Activated naive CD4-positive, alpha-beta T cell treated with anti-CD3 and anti-CD28 coated beads, Interleukin-2, amount 50 U/mL, for 24 hours (primary cell): ENCODE measurements around the gene DYNC1I1.

Experiments used
- H3K27ac Mint-ChIP-seq: one replicate; pipeline ENCODE4 v1.8.0; 2021; ENCODE audit warnings: mild to moderate bottlenecking, mixed read lengths
- H3K27me3 Mint-ChIP-seq: one replicate; pipeline ENCODE4 v1.8.0; 2021; ENCODE audit warnings: mixed read lengths
- H3K36me3 Mint-ChIP-seq: one replicate; pipeline ENCODE4 v1.8.0; 2021; ENCODE audit warnings: mixed read lengths
- H3K4me1 Mint-ChIP-seq: one replicate; pipeline ENCODE4 v1.8.0; 2021; ENCODE audit warnings: mixed read lengths
- H3K4me3 Mint-ChIP-seq: one replicate; pipeline ENCODE4 v1.8.0; 2021; ENCODE audit warnings: mild to moderate bottlenecking, mixed read lengths
- H3K9me3 Mint-ChIP-seq: one replicate; pipeline ENCODE4 v1.8.0; 2021; ENCODE audit warnings: mixed read lengths

Gene DYNC1I1

GRCh38 chr7:95906851-95907250 lies 134.5 kb downstream of the DYNC1I1 start:
- Mint-ChIP-seq H3K9me3 (no peaks in the 10 kb centered on the region), H3K4me1 (no peaks in the 10 kb centered on the region), H3K27me3 (peaks cover 7% of the 10 kb centered on the region), H3K4me3 (no peak overlapping the region), H3K36me3 (no peaks in the 10 kb centered on the region), H3K27ac (no peak overlapping the region)

DNA sequence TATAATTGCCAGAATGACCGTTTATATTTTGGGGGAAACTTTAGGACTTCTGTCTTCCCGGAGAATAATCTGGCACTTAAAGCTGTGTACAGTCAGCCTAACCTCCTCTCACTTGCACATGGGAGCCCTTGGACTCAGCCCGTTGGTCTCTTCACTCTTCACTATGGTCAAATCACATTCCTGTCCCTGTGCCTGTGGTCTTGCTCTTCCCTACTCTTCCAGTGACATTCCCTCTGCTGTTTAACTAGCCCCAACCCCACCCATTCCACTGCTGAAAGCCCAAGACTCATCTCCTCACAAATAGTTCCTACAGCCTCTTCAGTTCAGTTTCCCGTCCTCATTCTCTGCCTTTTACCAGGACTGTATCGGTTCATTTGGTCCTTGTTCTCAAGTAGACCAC lies 135.0 kb downstream of the DYNC1I1 start:
- no peaks in the 10 kb centered on the region for H3K4me1 Mint-ChIP-seq
- peaks cover 9% of the 10 kb centered on the region for H3K27me3 Mint-ChIP-seq
- H3K27ac Mint-ChIP-seq = no peak overlapping the region
- H3K9me3 Mint-ChIP-seq = no peaks in the 10 kb centered on the region
- H3K4me3 Mint-ChIP-seq = no peak overlapping the region
- H3K36me3 Mint-ChIP-seq = no peaks in the 10 kb centered on the region

DNA sequence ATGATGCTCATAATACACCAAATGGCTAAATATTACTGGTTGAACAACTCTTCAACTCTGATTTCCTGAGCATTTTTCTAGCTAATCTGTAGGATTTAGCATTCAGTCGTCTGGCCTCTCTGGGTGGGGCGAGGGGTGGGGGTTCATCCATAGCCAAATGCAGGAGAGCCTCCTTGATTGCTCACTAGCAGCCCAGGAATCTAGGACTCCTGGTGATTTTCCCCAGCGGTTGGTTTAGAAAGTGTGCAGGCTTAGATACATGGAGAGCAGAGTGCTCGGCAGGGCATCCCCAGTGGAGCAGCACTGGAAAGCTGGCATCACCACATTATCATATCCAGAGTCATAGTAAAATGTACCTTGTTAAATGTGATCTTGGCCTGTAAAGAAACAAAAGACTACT lies 136.1 kb downstream of the DYNC1I1 start:
- H3K9me3 Mint-ChIP-seq = no peaks in the 10 kb centered on the region
- H3K4me1 Mint-ChIP-seq = no peaks in the 10 kb centered on the region
- no peaks in the 10 kb centered on the region for H3K36me3 Mint-ChIP-seq

DNA sequence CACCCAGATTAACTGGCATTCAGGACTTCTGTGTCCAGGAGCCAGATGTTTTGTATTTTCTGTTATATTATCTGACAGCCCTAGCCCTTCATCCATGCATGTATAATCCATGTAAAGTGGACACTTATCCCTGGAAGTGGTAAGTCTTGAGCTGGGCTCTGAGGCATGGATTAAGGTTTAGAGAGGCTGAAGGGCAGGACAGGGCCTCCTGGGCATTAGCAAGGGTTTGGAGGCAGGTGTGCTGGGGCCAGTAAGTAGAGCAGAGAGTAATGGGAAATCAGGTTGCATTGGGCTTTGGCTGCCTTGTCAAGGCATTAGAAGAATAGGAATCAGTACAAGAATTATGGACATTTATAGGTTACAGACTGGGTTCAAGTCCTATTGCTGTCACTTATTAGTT lies 138.0 kb downstream of the DYNC1I1 start:
- Mint-ChIP-seq H3K9me3 (no peaks in the 10 kb centered on the region), H3K36me3 (no peaks in the 10 kb centered on the region), H3K27me3 (peaks cover 24% of the 10 kb centered on the region), H3K4me3 (no peak overlapping the region), H3K27ac (no peak overlapping the region), H3K4me1 (no peaks in the 10 kb centered on the region)

More for the DNA sequence above, 136.1 kb downstream of the DYNC1I1 start:
- no peak overlapping the region for H3K4me3 Mint-ChIP-seq
- peaks cover 12% of the 10 kb centered on the region for H3K27me3 Mint-ChIP-seq
- no peak overlapping the region for H3K27ac Mint-ChIP-seq

DNA sequence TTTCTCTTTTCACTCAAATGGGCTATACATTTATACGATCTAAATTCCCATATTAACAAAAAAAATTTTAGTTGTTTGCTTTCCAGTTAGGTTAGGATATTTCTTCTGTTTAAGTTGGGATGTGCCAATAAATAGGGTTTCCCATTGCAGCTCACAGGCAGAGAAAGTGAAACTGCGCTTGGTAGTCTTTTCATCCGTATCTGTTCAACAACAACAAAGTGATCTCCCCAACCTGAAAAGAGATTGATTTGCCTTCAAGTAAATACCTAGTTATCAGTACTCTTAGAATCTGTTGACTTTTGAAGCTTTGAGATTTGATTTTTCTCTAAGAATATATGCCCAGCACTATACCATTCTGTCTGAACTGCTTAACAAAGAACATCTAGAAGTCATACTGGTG lies 143.4 kb downstream of the DYNC1I1 start:
- no peak overlapping the region for H3K27ac Mint-ChIP-seq

DNA sequence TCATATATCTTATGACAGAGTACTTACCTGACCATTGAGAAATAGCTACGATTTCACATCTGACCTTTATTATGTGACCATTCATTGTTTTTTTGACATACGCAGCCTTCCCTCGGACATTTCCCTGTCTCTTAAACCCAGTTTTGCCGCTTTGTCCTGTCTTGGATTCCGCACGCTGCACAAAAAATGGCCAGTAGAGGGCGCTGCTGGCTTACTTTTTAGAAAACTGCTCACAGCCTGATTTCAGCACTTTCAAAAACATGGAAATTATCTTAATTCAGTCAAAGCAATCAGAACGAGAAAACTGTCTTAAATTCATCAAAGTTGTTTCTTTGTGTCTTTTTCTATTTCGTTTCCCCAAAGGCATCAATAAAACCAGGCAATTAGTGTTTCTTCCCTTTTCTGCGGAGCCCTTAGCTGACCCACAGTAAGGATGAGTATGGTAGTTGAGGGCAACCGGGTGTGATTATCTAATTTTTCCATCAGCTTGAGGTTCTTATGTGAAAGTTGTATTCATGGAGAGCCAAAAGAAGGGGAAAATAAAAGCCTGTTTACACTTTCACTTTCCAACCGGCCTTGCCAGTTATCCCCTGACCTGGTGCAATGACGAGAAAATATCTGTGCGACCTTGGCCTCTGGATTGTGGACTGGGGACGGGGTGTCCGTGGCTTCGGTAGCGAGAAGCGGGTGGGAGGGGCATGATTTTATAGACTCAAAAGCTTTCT lies 144.4 kb downstream of the DYNC1I1 start:
- Mint-ChIP-seq H3K27ac (no peak overlapping the region), H3K36me3 (no peaks in the 10 kb centered on the region), H3K27me3 (peaks cover 27% of the 10 kb centered on the region), H3K4me1 (no peaks in the 10 kb centered on the region), H3K9me3 (no peaks in the 10 kb centered on the region), H3K4me3 (no peak overlapping the region)

More for the DNA sequence above, 143.4 kb downstream of the DYNC1I1 start:
- Mint-ChIP-seq H3K4me3 (no peak overlapping the region), H3K36me3 (no peaks in the 10 kb centered on the region), H3K9me3 (no peaks in the 10 kb centered on the region), H3K27me3 (peaks cover 24% of the 10 kb centered on the region), H3K4me1 (no peaks in the 10 kb centered on the region)

DNA sequence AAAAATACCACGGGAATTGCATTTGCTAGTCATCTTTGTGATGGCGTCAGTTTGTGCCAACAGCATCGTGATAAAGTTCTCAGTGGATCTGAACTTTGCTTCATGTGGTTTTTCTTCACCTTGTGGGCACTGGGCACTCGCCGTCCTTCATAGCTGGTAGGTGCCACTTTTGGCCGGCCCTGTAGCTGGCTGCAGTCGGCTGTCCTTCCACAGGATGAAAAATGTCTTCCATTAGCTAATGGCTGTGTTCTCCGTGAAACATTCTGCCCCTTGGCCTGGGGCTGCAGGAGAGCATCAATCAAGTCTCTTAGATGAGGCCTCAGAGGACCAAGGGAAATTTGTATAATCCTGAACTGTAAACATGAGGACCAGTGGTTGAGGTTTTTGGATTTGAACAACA lies 145.3 kb downstream of the DYNC1I1 start:
- H3K36me3 Mint-ChIP-seq = no peaks in the 10 kb centered on the region
- no peaks in the 10 kb centered on the region for H3K4me1 Mint-ChIP-seq
- no peaks in the 10 kb centered on the region for H3K9me3 Mint-ChIP-seq

GRCh38 chr7:95919556-95919955 lies 147.2 kb downstream of the DYNC1I1 start:
- Mint-ChIP-seq H3K36me3 (no peaks in the 10 kb centered on the region), H3K27me3 (peaks cover 20% of the 10 kb centered on the region), H3K4me3 (no peak overlapping the region), H3K9me3 (no peaks in the 10 kb centered on the region), H3K4me1 (no peaks in the 10 kb centered on the region), H3K27ac (no peak overlapping the region)

More for the DNA sequence above, 145.3 kb downstream of the DYNC1I1 start:
- Mint-ChIP-seq H3K27ac (no peak overlapping the region), H3K4me3 (no peak overlapping the region), H3K27me3 (peaks cover 26% of the 10 kb centered on the region)

- Mint-ChIP-seq H3K4me3 (no peak overlapping the region), H3K4me1 (no peaks in the 10 kb centered on the region), H3K36me3 (no peaks in the 10 kb centered on the region), H3K27me3 (peaks cover 15% of the 10 kb centered on the region), H3K9me3 (no peaks in the 10 kb centered on the region), H3K27ac (no peak overlapping the region)
These were observed 149.2 kb downstream of the DYNC1I1 start for GRCh38 chr7:95921543-95921942.

GRCh38 chr7:95922191-95922590 lies 149.8 kb downstream of the DYNC1I1 start:
- no peaks in the 10 kb centered on the region for H3K9me3 Mint-ChIP-seq
- no peaks in the 10 kb centered on the region for H3K4me1 Mint-ChIP-seq
- H3K4me3 Mint-ChIP-seq = no peak overlapping the region
- H3K36me3 Mint-ChIP-seq = no peaks in the 10 kb centered on the region
- no peak overlapping the region for H3K27ac Mint-ChIP-seq
- peaks cover 14% of the 10 kb centered on the region for H3K27me3 Mint-ChIP-seq

DNA sequence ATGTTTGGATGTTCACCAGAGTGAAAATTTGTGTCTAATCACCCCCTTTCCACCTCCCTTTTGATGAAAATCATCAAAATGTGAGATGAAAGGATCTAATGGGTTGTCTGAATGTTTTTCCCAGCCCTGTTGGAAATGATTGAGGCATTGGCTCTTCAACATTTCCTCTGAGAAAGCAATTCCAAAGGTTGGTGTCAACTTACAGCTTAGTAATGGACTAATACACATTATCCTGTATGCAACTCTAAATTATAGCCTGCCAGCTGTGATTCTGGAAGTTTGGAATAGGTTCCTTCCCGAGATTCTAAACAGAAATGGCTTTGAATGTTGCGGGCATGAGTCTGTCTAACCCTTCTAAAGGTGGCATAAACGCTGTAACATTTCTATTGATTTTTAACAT lies 152.9 kb downstream of the DYNC1I1 start:
- H3K4me3 Mint-ChIP-seq = no peak overlapping the region
- no peaks in the 10 kb centered on the region for H3K4me1 Mint-ChIP-seq
- no peaks in the 10 kb centered on the region for H3K36me3 Mint-ChIP-seq
- H3K27me3 Mint-ChIP-seq = peaks cover 15% of the 10 kb centered on the region
- H3K9me3 Mint-ChIP-seq = no peaks in the 10 kb centered on the region
- no peak overlapping the region for H3K27ac Mint-ChIP-seq

- peaks cover 14% of the 10 kb centered on the region for H3K27me3 Mint-ChIP-seq
- H3K36me3 Mint-ChIP-seq = no peaks in the 10 kb centered on the region
- H3K4me1 Mint-ChIP-seq = no peaks in the 10 kb centered on the region
- H3K27ac Mint-ChIP-seq = no peak overlapping the region
- H3K9me3 Mint-ChIP-seq = no peaks in the 10 kb centered on the region
- H3K4me3 Mint-ChIP-seq = no peak overlapping the region
These were observed 153.6 kb downstream of the DYNC1I1 start for GRCh38 chr7:95925971-95926370.

DNA sequence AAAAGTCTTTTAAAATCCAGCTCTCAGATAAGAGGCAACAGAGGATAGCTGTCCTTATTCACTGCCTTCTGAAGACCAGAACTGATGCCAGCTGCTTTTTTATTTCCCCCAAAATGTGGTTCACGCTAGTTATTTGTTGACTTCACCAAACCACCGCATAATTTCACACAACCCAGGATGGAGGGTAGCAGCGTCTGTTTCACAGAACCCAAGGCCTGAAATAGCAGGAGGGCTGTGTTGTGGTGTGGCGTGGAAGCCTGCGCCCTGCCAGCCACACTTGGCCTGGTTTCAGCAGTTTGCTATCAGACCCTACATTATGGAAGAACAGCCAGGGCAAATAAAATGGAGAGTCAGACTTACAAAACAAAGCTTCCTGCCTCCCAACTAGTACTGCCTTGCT lies 155.4 kb downstream of the DYNC1I1 start:
- H3K36me3 Mint-ChIP-seq = no peaks in the 10 kb centered on the region
- H3K4me3 Mint-ChIP-seq = no peak overlapping the region
- no peaks in the 10 kb centered on the region for H3K4me1 Mint-ChIP-seq
- no peak overlapping the region for H3K27ac Mint-ChIP-seq
- peaks cover 15% of the 10 kb centered on the region for H3K27me3 Mint-ChIP-seq
- no peaks in the 10 kb centered on the region for H3K9me3 Mint-ChIP-seq

GRCh38 chr7:95929710-95930280 lies 157.4 kb downstream of the DYNC1I1 start:
- Mint-ChIP-seq H3K4me3 (no peak overlapping the region), H3K9me3 (no peaks in the 10 kb centered on the region), H3K27ac (no peak overlapping the region), H3K27me3 (peaks cover 14% of the 10 kb centered on the region), H3K36me3 (no peaks in the 10 kb centered on the region), H3K4me1 (no peaks in the 10 kb centered on the region)

DNA sequence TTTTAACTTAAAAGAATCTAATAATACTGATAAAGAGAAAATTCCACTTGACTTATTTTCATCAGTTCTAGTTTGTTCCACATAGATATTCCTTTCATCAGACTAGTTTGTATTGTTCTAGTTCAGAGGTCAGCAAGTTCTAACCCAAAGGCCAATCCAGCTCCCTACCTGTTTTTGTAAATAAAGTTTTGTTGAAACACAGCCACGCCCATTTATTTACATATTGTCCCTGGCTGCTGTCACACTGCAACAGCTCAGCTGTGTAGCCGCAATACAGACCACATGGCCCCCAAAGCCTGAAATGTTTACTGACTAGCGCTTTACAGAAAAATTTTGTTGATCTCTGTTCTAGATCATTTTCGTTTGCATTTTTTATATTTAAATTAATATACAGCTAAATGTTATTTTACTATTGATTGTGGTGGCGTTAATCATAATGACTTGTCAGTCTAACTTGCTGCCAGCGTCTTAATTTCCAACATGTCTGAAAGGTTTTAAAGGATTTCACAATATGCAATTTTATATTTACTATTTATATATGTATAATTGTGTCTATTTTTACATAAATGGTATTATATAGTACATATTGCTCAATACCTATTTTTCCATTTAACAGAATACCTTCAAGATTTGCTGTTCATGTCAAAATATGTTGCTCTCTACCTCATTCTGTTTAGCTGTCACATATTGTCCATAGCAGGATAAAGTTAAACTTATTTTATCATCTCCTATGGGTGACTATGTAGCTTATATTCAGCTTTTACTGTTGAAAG lies 159.3 kb downstream of the DYNC1I1 start:
- H3K36me3 Mint-ChIP-seq = no peaks in the 10 kb centered on the region
- no peaks in the 10 kb centered on the region for H3K4me1 Mint-ChIP-seq
- no peaks in the 10 kb centered on the region for H3K9me3 Mint-ChIP-seq
- H3K27ac Mint-ChIP-seq = no peak overlapping the region
- peaks cover 14% of the 10 kb centered on the region for H3K27me3 Mint-ChIP-seq
- no peak overlapping the region for H3K4me3 Mint-ChIP-seq

DNA sequence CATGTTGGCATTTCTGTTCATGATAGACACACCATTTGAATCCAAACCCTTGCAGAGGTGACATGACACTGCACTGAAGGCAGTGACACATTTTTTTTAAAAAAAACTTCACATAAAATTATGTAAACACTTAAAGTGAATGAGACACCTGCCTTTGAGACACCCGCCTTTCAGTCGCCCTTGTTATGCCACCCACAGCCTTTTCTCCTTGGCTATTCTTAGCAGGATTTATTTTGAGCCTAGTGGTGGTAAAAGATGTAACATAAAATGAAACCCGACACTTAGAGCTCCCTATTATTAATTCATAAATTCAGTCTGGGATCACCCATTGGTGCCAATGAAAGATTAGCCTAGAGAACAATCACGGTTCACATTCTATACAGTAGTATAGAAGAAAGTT lies 161.3 kb downstream of the DYNC1I1 start:
- no peaks in the 10 kb centered on the region for H3K9me3 Mint-ChIP-seq
- no peaks in the 10 kb centered on the region for H3K4me1 Mint-ChIP-seq
- H3K27ac Mint-ChIP-seq = no peak overlapping the region
- H3K27me3 Mint-ChIP-seq = peaks cover 13% of the 10 kb centered on the region
- H3K4me3 Mint-ChIP-seq = no peak overlapping the region
- H3K36me3 Mint-ChIP-seq = no peaks in the 10 kb centered on the region
